ENCODE measurements around the gene SCD. TPM values are rescaled to one million over a fixed set of nuclear protein-coding genes. Genes with fewer than 3 reads are reported as not detected.

SCD gene
- total RNA-seq, 1 experiment from 2014 or later, result 652 TPM

GRCh38 chr10:100377830-100378229 is 30.8 kb downstream of the SCD start:
- H3K9me2 ChIP-seq (ENCODE audit: insufficient read depth), result no peaks in the 10 kb centered on the region
- RAD21 ChIA-PET (ENCODE audit: low non-redundant PET in 1 of 2, low total read pairs in 2 of 2, uncharacterized antibody in 2 of 2, unreplicated experiment in 2 of 2), result no interaction called here
- intact Hi-C loops (cut with micrococcal nuclease), result no loop called here

GRCh38 chr10:100380400-100380799 is 33.4 kb downstream of the SCD start:
- Histone ChIP-seq H3K4me2 (ENCODE audit: low read length) (no peak overlapping the region), H4K20me1 (ENCODE audit: insufficient read depth) (no peaks in the 10 kb centered on the region), H3K79me2 (ENCODE audit: insufficient read depth, low read length) (peaks cover 3% of the 10 kb centered on the region), H3K9me2 (ENCODE audit: insufficient read depth) (no peaks in the 10 kb centered on the region), H3K9me3 (ENCODE audit: control insufficient read depth in 1 of 2, insufficient read depth in 1 of 2, low read depth in 1 of 2, low read length in 2 of 2) (no peaks in the 10 kb centered on the region), H3K36me3 (ENCODE audit: control insufficient read depth in 1 of 2, insufficient read depth in 2 of 2, low read length in 2 of 2) (peaks cover 10 to 16% of the 10 kb centered on the region in 2 experiments; a peak in 2 of 4 replicates), H3K4me3 (replicated peaks in 1 of 2; ENCODE audit: low read depth in 1 of 2, low read length in 2 of 2) (no peak overlapping the region), H3K9ac (ENCODE audit: low read length) (no peak overlapping the region), H2AFZ (ENCODE audit: low read depth, low read length, poor library complexity, severe bottlenecking) (no peak overlapping the region), H3K27ac (ENCODE audit: low read depth, low read length) (no peak overlapping the region), H3K4me1 (ENCODE audit: control insufficient read depth in 1 of 2, insufficient read depth in 2 of 2, low read length in 2 of 2) (peaks cover 19 to 20% of the 10 kb centered on the region in 2 experiments), H3K27me3 (ENCODE audit: insufficient read depth, low read length) (no peaks in the 10 kb centered on the region)
- ATAC-seq (no peak), DNase-seq (ENCODE audit: low read depth, low spot score) (no peak)
- intact Hi-C loops (cut with micrococcal nuclease), result no loop called here
- RAD21 ChIA-PET (ENCODE audit: low non-redundant PET in 1 of 2, low total read pairs in 2 of 2, uncharacterized antibody in 2 of 2, unreplicated experiment in 2 of 2), result no interaction called here
- no TSS peak for BruUV-seq (replicated peaks)
- CTCF ChIA-PET, result interaction anchor here (1.0 kb wide), 1 partner anchor 10 kb away, joined by 4 read pairs; no protein-coding TSS in a partner anchor
- POLR2A ChIA-PET, result interaction anchor here (1.9 kb wide), 1 partner anchor 10 kb away, joined by 5 read pairs; no protein-coding TSS in a partner anchor
- no peak for TF ChIP-seq YY1 (IDR thresholded peaks at IDR 0.05; ENCODE audit: extremely low read depth, insufficient replicate concordance, low read depth, low read length)
- TF ChIP-seq JUND (IDR thresholded peaks at IDR 0.05), result no peak

More at GRCh38 chr10:100377830-100378229, 30.8 kb downstream of the SCD start:
- Histone ChIP-seq H3K79me2 (ENCODE audit: insufficient read depth, low read length) (peaks cover 17% of the 10 kb centered on the region), H3K9ac (ENCODE audit: low read length) (no peak overlapping the region), H3K36me3 (ENCODE audit: control insufficient read depth in 1 of 2, insufficient read depth in 2 of 2, low read length in 2 of 2) (peaks cover 10 to 11% of the 10 kb centered on the region in 2 experiments; a peak in 1 of 4 replicates), H3K27me3 (ENCODE audit: insufficient read depth, low read length) (no peaks in the 10 kb centered on the region), H3K9me3 (ENCODE audit: control insufficient read depth in 1 of 2, insufficient read depth in 1 of 2, low read depth in 1 of 2, low read length in 2 of 2) (no peaks in the 10 kb centered on the region), H2AFZ (ENCODE audit: low read depth, low read length, poor library complexity, severe bottlenecking) (no peak overlapping the region), H3K4me2 (ENCODE audit: low read length) (no peak overlapping the region), H3K4me3 (replicated peaks in 1 of 2; ENCODE audit: low read depth in 1 of 2, low read length in 2 of 2) (no peak overlapping the region), H3K27ac (ENCODE audit: low read depth, low read length) (peak overlapping the region; percentile 41; the same call in 1 of the 2 replicates), H3K4me1 (ENCODE audit: control insufficient read depth in 1 of 2, insufficient read depth in 2 of 2, low read length in 2 of 2) (peaks cover 32 to 42% of the 10 kb centered on the region in 2 experiments), H4K20me1 (ENCODE audit: insufficient read depth) (no peaks in the 10 kb centered on the region)
- ATAC-seq, result no peak
- no peak for DNase-seq (ENCODE audit: low read depth, low spot score)
- TF ChIP-seq EZH2 (IDR thresholded peaks at IDR 0.05) (no peak), ZFX (IDR thresholded peaks at IDR 0.05) (no peak)
- CTCF ChIA-PET, result no interaction called here
- BruUV-seq (replicated peaks), result no TSS peak
- POLR2A ChIA-PET, result interaction anchor here (1.3 kb wide), 1 partner anchor 31 kb away, joined by 8 read pairs; the partner anchor contains the start of gene SCD
